HG03066 (cell line): ENCODE results near the gene NBAS.

ENCODE experiments used
- ATAC-seq: cut with Tn5 transposase; IDR thresholded peaks from one replicate; pipeline ENCODE4 v1.9.1; 2021; ENCODE audit warnings: low read depth; ENCODE audit not compliant: unreplicated experiment

The NBAS gene

DNA sequence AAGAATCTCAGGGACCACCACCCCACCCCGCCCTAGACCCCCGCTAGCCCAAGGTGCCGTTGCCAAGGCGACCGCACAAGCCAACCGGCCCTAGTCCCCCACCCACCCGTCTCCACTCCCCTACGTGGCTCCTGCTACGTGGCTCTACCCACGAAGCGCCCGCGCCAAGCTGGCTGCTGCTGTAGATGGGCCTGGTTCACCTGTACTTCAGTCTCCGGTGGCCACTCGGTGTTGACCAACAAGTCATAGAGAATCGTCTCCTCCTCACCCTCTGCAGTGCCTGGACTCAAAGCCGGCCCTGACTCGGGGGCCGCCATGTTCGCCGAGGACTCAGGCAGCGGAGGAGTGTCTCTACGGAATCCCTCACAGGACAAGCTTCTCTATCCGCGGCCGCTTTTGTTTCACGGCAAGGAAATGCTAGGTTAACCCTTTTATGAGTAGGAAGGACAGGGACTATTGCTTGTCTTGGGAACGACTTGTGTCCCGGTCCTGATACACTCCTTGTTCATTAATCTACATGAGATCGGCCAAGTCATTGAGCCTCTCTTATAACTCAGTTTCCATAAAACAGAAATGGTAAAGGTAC, at the start of gene NBAS:
NBAS (minus strand) TSS at position 347 of the 586 bp plus-strand sequence; CDS start at position 317, 30 bp downstream.
- peak; percentile 92 for ATAC-seq

DNA sequence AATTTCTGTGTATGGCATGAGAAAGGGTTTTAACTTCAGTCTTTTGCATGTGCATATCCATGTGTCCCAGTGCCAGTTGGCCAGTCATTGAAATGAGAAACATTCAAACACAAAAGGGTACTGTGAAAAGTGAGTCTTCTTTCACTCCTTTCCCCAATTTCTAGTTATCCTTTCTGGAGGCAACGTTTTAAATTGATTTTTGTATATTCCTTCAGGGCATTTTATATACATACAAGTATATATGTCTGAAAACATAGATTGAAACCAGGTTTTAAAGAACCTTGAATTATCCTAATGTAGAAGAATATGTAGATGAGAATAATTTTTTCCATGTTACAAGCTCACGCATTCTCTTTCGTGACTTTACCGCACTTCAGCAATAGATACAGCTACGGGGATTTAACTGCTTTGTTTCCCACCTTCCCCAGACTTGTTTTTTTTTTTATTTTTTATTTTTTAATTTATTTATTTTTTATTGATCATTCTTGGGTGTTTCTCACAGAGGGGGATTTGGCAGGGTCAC, 49.4 kb upstream of the NBAS start:
- ATAC-seq: no peak

DNA sequence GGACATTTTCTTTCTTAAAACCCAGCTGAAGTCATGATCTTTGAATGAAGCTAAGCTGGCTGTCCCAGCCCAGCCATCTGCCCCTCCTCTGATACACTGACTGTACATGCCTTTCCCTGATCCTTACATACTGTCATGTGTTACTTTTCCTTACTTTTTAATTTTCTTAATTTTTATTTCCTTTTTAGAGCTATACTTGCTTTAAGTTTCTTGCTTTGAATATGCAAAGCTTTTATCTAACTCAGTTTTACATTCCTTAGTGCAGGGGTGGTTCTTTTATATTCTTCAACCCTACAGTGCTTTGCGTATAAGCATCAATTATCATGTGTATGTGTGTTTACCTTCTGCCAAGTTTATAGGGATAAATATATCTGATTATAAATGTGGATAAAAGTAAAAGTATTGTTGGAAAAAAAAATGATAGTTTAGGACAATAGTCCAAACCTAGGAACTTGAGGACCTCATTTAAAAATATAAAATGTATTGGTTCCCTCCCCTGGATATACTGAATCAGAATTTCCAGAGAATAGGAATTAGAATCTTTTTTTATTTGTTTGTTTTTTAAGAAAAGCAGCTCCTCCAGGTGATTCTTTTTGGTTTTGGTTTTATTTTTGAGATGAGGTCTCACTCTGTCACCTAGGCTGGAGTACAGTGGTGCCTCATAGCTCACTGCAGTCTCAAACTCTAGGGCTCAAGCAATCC, 48.4 kb upstream of the NBAS start:
- no peak for ATAC-seq

DNA sequence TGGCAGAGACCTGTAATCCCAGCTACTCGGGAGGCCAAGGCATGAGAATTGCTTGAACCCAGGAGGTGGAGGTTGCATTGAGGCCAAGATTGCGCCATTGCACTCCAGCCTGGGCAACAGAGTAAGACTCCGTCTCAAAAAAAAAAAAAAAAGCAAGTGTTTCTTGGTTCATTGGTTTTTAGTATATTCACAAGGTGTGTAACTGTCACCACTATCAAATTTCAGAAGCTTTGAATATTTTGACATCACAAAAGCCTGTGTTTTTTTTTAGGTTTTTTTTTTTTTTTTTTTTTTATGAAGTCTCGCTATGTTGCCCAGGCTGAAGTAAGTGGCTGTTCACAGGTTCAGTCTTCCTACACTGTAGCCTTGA, 47.2 kb upstream of the NBAS start:
- no peak for ATAC-seq

DNA sequence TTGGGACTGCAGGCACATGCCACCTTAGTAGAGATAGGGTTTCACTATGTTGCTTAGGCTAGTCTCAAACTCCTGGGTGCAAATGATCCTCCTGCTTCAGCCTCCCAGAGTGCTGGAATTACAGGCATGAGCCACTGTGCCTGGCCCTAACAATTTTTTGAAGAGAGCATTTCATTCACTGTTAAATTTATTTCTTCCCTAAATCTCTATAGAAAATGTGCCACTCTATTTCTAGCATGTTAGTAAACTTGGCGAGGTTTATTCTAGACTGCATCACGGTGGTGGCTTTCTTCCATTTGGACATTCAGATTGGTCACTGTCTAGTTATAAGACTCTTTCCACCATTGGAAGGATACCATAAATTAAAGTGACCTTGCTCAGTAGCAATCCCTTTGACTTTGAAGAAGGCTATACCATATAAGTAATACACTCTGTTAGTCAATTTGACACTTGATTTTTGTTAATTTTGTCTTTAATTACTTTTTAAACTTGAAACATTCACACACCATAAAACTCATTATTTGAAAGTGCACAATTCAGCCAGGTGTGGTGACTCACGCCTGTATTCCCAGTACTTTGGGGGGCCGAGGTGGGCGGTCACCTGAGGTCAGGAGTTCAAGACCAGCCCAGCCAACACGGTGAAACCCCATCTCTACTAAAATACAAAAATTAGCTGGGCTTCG, 46.7 kb upstream of the NBAS start:
- ATAC-seq: no peak

DNA sequence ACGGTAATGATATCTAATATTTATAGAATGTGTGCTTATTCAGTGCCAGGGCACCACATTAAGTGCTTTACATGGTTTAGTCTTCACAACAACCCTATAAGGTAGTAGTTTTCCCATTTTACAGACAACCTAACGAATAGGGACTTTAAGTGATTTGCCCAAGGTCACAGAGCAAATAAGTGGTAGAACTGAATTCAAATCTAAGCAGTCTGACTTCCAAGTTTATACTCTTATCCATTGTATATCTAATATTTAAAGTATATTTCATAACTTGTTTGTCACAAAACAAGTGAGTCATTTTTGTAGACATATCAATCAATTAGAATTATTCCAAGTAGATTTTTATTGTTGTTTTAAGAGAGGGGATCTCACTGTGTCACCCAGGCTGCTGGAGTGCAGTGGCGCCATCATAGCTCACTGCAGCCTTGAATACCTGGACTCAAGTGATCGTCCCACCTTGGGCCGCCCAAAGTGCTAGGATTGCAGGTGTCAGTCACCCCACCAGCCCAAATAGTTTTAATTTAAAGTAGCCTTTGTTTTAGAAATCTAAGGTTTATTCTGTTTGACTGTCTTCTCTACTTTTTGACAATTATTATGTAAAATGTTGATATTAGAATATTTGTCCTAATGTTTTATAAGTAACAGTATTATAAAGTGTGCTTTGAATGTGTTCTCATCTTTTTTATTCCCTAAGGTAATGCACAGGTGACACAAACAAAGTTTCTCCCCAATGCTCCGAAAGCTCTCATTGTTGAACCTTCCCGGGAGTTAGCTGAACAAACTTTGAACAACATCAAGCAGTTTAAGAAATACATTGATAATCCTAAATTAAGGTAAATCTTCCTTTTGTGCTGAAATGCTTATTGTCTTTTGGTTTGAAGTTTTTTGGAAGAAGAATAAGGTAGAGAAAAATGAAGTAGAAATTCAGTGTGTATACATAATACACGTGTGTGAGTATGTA, 45.6 kb upstream of the NBAS start:
- ATAC-seq: no peak

DNA sequence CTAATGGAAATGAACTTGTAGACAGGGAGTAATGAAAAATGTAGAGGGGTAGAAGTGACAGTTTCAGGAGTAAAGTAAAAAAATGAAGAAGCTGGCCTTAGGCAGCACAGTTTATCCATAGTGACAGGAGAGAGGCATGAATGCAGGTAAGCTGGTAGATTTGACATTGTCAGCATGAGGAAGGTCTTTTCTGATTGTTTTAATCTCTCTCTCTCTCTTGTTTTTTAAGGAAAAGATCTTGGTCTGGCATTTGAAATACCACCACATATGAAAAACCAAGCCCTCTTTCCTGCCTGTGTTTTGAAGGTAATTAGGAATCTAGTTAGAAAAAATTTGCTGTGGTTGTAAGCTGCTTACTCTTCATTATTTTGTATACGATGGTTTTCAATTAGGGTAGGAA, 44.6 kb upstream of the NBAS start:
- ATAC-seq: no peak

DNA sequence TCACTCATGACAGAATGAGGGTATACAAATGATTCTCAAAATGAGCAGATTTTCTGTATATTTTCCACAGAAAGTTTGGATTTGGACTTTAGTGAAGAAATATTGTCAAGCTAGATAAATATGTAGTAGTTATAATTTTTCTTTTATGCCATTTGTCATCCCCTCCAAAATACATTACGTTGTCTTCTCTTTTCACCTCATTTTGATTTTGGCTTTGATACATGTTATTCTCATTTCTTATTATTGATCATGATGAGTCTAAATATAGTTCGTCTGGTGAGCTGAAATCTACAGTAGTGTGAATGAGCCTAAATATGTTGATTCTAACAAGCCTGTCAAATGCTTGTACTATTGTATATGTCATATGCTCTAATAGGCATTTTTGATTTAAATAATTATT, 42.8 kb upstream of the NBAS start:
- no peak for ATAC-seq

DNA sequence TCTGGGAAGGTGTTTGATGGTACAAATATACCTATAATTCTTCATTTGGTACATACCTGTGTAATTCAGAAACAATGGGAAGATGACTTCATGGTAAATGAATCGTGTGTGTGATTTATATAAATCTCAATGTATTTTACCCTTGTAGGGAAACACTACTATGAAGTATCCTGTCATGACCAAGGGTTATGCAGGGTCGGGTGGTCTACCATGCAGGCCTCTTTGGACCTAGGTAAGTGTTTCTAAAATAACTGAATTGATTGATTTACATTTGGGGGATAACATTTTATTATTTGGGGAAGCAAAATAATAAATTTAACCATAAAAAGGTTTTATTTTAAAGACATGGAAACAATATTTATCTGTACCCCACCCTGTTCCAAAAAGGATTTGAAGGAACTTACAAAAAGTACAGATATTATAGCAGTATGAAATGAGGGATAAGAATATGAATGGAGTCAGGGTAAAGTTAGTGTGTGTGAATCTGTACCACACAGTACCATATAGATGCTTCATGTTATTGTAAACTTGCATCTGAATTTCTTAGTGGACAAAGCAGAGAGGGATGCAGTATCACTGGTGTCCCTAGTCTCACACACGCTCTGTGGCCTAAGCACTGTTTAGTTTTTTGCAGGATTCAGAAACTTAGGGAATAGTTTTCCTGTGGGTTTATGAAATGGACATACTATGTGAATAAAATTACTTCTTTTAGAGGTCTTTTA, 42.1 kb upstream of the NBAS start:
- no peak for ATAC-seq

DNA sequence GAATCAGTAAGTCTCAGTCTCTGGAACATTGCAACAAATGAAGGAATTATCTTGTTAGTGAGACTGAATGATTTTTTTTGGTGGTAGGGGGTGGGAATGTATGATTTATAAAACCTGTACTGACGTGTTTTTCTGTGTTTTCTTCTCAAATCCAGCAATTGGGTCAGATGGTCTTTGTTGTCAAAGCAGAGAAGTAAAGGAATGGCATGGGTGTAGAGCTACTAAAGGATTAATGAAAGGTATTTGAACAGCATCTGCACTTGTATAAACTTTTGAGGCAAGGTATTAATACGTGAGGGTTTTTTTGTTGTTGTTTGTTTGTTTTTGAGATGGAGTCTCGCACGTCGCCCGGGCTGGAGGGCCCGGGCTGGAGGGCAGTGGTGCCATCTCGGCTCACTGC, 41.3 kb upstream of the NBAS start:
- ATAC-seq: no peak

DNA sequence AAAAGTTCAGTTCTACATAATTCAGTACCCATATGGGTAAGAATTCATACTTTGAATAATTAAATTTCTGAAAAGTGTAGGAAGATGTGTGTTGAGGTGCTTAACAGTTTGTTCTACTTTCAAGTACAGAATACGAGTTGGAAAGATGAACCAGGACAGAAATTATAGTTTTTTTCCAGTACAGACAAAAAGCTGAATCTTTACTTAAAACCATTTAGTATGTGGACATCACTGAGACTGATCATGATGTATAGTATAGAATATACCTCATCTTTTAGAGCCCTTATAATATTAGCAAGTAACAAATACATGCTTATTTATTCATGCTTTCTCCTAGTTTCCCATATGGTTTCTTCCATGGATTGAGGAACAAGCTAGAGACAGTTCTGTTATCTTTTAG, 40.5 kb upstream of the NBAS start:
- no peak for ATAC-seq

DNA sequence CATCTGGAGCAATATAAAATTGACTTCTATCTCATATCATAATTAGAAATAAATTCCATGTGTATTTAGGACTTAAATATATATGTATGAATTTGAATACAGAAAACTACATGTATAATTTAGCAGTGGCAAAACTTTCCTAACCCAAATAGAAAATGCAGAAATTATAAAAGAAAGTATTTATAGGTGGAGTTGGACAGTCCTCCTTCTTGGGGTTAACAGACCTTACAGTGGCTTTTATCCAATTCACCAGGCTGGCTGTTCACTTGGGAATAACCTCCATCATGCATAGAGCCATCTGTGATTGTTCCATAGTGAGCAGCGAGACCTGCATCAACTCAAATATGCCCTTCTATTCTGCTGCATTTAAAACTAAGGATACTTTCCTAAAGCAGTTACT, 38.9 kb upstream of the NBAS start:
- no peak for ATAC-seq

DNA sequence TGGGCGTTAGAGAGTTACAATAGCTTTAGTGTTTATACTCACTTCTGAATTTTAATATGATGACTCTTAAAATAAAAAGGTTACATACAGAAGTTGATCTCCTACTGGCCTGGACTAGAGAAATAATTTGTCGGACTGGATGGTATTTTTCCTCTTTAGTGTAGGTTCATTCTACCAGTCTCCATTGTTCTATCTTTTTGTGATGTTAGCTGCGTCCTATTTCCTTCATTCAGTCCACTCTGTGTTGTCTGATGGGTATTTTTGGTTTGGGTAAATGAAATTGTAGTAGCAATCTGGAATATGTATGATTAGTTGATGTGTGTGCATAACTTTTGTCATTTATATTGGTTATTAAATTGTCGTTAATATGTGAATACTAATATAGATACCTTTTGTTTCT, 35.8 kb upstream of the NBAS start:
- no peak for ATAC-seq

DNA sequence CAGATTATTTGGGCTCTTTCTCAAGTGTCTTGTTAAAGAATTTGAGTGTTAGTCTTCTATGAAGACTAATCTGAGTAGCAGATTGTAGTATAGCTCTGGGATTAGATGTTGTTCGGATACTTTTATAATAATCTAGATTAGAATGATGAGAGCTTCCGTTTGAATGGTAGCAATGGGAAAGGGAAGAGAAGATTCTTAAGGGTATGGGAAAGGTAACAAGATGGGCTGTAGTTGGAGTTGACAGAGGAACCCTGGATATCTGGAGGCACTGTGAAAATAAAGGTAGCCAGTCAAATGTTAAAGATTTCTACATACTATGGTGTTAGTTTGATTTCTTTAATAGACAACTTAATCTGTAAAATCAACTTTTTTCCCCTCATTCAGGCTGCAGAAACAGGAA, 35.2 kb upstream of the NBAS start:
- ATAC-seq: no peak

DNA sequence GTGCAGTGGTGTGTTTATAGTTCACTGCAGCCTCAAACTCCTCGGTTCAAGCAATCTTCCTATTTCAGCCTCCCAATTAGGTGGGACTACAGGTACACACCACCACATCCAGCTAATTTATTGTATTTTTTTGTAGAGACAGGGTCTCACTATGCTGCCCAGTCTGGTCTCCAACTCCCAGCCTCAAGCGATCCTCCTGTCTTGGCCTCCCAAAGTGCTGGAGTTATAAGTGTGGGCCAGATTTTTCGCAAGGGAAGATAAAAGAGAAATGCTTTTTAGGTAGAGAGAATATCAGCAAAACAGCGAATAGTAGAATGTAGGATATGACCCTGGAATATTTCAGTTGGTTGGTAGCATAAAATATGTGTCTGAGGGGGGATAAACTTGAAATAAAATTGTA, 34.8 kb upstream of the NBAS start:
- ATAC-seq: no peak

DNA sequence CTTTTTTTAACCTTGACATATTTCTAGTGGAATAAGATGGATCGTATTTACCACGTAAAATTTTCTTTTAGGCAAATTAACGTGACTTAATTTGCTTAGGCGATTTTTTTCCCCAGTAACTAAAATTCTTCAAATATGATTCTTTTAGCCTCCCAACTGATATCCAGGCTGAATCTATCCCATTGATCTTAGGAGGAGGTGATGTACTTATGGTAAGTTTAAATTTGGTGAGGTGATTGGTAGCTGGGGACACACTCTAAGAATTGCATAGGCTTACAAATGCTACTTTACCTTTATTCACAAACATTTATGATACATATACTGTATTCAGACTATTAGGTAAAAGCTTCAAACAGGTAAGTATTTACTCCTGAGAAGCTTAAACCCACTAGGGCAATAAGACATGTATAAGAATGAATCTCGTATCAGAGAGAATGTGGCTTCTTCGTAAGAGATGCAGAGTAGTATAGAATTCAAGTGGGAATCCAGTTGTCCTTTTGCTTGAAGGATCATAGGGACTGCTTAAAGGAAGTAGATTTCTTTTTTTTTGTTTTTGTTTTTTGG, 34.3 kb upstream of the NBAS start:
- no peak for ATAC-seq

DNA sequence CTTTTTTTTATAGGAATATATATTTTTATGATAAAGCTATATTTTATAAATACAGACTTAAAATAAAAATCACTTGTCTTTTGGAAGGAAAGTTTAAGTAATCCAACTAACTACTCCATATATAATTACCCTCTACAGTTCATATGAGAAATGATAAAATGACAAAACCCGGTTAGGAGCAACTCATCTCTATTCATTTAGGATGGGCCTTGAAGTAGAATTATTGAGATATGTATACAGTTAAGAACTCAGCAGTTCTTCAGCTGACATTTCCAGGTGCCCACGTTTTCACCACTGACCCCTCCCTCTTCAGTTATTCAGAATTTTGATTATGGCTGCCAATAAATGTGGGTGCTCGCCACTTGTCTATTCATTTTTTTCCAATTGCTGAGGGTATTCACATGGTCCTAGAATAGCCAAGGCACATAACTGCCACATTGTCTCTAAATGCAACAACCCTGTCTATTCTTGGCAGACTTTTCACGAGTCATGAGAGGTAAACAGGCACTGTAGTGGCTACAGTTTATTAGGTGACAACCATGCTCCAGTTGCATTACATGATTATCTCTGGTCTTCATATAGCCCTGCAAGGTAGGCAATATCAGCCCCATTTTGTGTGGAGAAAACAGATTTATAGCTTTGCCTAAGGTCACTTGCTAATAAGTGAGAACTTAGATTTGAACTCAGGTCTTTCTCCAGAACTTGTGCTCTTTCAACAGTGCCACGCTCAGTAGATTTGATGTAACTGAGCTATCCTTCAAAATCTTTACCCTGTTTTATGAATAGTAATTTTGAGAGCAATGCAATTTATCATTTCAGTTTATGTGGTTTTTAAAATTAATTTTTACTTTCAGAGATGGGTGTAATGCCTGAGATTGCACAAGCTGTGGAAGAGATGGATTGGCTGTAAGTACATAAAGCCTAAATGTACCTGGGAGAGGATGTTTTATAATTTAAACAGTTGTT, 33.4 kb upstream of the NBAS start:
- ATAC-seq: no peak

DNA sequence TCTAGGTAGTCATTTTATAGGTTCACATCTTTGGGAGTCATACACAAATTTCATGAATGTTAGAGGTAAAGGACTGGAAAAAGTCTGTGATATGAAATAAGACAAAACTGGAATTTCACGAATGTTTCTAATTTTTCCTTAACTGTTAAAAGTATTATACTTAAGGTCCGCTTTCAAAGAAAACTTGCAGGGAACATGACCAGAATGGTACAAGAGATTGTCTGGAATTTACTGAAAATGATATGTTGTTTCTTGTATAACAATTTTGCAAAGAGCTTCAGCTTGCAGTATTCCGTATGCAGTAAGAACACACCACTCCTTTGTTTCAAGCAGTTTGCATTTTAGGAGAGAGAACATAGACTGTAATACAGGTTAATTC, 32.2 kb upstream of the NBAS start:
- no peak for ATAC-seq
